ENCODE measurements around the gene IMPDH1.

IMPDH1 gene

DNA sequence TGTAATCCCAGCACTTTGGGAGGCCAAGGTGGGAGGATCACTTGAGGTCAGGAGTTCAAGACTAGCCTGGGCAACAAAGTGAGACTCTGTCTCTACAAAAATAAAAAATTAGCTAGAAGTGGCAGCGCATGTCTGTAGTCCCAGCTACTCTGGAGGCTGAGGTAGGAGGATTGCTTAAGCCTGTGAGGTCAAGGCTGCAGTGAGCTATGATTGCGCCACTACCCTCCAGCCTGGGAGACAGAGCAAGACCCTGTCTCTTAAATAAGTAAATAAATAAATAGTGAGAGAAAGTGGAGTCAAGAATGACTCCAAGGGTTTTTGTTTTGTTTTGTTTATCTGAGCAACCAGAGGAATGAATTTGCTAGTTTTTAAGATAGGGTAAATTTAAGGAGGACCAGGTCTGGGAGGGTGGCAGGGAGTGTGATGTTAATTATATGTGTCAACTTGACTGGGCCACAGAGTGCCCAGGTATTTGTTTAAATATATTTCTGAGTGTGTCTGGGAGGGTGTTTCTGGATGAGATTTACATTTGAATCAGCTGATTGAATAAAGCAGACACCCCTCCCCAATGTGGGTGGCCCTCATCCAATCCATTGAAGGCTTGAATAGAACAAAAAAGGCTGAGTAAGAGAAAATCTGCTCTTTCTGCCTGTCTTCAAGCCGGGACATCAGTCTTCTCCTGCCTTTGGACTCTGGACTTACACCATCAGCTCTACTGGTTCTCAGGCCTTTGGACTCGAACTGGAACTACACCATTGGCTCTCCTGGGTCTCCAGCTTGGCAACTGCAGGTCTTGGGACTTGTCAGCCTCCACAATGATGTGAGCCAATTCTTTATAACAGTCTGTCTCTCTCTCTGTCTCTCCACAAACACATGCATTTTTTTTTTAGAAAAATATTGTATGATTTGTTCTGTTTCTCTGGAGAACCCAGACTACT lies 23.5 kb downstream of the IMPDH1 start:
- no peak for DNase-seq

DNA sequence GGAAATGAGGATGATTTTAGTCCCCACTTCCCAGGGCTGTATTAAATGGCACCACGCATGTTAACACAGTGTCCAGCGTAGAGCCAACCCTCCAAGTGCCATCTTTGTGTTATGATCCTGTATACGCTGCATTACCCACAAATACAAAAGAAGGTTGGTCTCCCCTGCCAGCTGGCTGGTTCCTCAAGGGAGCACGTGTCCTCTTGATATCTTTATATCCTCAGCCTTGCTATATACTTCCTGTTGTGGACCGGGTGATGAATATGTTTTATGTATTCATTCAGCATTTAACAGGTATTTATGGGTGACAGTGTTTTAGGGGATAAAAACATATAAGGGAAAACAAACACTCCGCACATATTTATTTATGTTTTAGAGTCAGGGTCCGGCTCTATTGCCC lies 25.1 kb downstream of the IMPDH1 start:
- no peak for DNase-seq

DNA sequence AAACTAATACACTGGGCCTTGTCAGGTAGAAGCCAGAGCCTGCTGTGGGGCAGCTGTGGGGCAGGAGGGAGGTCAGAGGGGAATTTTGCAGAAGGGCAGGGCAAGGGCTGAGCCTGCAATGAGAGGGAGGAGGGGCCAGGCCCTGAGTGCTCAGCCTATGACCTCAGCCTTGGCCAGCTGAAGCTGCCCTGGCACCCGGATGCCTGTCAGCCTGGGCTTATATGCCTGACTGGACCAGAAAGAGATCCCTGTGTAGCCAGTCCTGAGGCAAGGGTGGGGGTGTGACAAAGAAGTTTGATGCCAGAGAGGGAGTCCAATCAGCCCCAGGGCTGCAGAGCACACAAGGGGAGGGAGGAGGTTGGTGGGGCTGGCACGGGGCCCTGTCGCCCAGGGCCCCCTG lies 26.0 kb downstream of the IMPDH1 start:
- DNase-seq, result no peak

DNA sequence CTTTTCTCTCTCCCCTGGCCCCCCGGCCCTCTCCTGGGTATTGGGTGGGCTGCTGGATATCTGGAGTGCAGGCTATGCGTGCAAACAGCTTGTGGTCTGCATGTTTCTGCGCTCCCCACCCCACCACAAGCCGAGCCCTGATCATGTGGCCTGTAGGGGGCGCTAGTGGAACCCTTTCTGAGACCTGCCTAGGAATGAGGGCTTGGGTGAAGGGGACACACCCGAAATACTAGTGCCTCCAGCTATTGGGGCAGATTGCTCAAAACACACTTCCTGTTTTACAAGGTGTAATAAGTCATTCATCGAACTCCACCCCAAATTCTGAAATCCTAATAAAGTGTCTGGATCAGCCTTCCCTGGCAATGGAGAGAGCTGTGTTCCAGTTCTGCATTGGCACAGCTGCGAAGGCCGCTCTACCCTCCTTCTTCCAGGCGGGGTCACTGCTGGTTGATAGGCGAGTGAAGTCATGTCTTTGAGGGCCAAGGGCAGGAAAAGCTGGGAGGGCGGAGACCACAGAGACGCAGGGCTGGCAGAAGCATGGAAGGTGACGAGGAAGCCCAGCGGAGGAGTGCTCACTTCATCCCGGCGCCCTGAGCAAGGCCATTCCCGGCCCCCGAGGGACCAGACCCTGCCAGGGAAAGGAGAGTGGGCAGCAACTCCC lies 28.5 kb downstream of the IMPDH1 start:
- DNase-seq, result peak; percentile 47

DNA sequence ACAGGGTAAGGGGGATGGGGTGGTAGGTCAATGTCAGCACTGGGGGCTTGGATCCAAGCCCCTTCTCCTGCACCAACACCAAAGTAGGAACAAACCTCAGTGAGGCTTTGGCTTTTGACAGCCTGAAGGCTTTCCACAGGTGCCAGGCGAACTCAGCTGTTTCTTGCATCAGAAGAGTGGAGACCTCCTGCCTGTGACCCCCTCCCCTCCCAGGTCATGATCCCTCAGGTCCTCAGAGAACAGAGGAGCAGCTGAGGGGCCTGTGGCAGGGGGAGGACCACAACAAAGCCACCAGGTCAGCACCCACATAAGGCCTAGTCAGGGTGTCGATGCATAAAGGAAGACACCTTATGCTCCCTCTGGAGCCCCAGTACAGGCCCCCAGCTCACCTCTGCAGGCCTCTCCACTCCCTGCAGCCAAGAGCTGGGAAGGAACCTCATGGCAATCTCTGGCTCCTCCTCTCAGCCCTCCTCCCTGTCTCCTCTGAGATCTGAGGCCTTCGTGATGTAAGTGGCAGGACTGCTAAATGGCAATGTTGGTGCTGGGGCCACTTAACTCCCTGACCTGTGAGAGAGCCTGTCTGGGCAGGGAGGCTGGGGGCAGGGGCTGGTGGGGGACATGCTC lies 29.2 kb downstream of the IMPDH1 start:
- DNase-seq, result no peak

DNA sequence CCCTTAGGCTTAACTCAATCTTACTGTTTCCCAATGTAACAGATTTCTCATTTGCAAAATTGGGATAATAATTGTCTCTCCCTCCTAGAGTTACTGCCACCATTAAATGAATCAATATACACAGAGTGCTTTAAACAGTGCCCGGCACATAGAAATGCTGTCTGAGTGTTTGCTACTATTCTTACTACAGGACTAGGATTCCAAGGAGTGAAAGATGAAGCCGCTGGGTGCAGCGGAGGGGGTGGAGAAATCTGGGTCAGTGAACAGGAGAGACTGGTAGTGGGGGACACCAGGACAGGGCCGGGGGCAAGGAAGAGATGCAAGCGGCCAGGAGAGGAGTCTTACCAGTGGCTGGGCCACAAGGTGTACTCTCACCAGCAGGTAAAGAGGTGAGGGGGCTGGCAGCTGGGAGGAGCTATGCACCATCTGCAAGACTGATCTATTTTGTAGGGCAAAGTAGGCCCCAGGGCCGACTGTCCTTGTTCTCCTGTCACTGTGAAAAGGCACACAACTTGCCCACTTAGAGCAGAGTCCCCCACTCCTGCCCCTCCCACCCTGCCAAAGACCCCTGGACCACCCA lies 29.8 kb downstream of the IMPDH1 start:
- DNase-seq, result no peak

DNA sequence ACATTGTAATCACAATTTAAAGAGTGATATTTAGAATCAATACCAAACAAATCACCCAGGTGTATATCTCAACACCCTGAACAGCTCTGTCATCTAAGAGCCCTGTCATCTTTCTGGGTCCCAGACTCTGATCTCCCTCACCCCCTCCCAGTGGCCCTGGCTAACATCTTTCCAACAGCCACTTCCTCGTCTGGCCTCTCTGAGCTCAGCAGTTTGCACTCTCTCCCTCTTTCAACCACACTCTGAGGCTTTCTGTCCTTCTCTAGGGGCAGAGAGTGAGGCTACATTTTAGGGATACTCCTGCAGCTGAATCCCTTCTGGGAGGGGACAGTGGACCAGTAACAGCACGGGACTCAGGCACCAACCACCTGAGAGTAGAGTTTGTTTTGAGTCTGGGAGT lies 31.1 kb downstream of the IMPDH1 start:
- DNase-seq, result no peak

DNA sequence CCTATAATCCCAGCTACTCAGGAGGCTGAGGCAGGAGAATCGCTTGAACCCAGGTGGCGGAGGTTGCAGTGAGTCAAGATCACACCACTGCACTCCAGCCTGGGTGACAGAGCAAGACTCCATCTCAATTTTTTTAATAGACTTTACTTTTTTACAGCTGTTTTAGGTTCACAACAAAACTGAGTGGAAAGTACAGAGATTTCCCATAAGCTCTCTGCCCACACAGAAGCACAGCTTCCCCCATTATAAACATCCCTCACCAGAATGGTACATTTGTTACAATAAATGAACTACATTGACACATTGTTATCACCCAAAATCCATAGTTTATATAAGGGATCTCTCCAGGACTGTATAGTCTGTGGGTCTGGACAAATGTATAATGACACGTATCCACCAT lies 33.7 kb downstream of the IMPDH1 start:
- DNase-seq, result no peak

DNA sequence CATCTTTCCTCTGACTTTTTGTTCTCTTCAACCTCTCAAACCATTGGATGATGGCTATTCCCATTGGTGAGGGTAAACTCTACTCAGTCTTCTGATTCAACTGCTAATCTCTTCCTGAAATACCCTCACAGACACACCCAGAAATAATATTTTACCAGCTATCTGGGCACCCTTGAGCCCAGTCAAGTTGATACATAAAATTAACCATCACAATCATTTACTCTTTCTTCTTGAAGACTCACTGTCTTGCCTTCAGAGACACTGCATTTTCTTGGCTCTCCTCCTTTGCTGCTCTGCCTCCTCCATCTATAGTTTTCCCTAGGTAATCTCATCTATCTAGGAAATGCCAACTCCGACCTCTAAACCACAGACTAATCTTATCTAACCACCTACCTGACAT lies 35.7 kb downstream of the IMPDH1 start:
- DNase-seq, result no peak

DNA sequence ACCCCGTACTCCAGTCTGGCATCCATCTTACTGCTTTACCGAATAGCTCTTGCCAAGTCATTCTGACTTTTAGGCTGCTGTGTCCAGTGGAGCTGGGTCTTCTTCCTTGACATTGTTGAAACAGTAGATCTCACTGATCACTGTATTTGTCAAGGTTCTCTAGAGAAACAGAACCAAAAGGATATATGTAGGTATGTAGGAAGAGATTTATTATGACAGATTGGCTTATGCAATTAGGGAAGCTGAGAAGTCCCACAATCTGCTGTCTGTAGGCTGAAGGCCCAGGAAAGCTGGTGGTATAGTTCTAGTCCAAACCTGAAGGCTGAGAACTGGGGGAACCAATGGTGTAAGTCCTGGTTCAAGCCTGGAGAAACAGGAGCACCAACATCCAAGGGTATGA lies 36.2 kb downstream of the IMPDH1 start:
- DNase-seq, result no peak

DNA sequence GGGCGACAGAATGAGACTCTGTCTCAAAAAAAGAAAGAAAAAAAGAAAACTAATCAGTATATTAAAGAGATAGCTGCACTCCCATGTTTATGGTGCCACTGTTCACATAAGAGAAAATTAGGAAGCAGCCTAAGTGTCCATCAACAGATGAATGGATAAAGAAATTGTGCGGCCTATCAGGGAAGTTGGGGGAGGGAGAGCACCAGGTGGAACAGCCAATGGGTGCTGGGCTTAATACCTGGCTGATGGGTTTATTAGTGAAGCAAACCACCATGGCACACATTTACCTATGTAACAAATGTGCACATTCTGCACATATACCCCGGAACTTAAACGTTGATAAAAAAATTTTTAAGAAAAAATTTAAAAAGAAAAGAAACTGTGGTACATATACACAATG lies 39.3 kb downstream of the IMPDH1 start:
- no peak for DNase-seq

DNA sequence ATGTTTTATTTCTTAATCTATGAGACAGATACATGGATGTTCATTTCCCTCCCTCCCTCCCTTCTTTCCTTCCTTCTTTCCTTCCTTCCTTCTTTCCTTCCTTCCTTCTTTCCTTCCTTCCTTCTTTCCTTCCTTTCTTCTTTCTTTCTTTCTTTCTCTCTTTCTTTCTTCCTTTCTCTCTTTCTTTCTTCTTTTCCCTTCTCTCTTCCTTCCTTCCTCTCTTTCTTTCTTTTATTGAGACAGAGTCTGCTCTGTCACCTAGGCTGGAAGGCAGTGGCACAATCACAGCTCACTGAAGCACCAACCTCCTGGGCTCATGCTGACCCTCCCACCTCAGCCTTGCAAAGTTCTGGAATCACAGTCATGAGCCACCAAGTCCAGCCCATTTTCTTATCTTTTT lies 42.8 kb downstream of the IMPDH1 start:
- DNase-seq, result no peak

DNA sequence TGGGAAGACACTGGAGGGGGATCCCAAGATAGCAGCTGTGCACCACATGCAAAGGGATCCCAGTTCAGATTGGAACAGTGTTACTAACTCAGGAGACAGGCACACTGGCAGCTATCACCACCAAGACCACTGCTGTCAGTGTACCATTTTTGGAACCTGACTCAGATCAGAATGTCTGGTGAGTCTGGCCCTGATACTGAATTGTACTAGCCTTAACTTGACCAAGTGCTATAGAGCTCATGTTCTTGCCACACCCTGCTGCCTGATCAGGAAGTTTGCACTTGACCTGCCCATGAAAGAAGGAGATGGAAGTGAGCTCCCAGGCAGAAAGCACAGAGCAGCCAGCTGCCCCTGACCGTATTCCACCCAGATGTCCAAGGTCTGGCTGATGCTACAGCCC lies 43.5 kb downstream of the IMPDH1 start:
- no peak for DNase-seq

DNA sequence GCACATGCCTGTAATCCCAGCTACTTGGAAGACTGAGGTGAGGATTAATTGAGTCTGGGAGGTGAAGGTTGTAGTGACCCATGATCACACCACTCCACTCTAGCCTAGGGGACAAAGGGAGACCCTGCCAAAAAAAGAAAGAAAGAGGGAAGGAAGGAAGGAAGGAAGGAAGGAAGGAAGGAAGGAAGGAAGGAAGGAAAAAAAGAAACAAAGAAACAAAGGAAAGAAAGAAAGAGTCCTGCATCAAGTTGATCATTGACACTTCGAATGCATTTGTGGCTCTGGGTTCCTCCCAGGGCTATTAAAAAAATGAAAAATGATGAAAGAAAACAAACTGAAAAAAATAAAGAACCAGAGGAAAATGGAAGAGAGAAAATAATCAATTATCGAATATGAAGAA lies 44.4 kb downstream of the IMPDH1 start:
- DNase-seq, result no peak

DNA sequence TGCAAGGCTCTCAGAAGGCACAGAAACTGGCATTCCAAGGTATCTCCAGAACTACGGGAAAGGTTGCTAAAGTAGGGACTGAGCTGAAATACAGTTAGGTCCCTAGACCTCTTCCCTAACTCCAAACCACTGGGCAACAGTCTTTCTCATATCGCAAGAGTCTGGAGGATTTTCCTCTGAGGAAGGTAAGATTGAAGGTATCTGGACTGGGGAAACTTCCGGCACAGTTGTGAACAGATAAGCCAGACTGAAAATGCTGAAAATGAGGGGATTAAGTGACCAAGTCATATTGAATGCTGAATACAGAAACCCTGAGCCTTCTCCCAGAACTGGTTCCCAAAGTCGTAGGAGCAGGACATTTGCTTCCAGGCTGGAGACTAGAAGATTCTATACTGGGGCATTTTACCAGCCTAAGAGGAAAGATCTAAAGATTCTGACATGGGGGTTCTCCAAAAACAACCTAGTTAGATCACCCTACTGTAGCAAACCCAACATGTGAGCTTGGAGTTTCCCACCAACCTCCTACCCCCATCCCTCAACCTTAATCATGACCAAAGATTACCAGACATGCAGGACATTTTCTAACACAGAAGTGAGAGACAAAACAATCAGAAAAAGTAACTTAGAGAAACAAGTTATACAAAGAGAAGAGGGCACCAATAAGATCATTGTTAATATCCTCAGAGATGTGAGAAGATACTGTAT lies 45.5 kb downstream of the IMPDH1 start:
- no peak for DNase-seq

DNA sequence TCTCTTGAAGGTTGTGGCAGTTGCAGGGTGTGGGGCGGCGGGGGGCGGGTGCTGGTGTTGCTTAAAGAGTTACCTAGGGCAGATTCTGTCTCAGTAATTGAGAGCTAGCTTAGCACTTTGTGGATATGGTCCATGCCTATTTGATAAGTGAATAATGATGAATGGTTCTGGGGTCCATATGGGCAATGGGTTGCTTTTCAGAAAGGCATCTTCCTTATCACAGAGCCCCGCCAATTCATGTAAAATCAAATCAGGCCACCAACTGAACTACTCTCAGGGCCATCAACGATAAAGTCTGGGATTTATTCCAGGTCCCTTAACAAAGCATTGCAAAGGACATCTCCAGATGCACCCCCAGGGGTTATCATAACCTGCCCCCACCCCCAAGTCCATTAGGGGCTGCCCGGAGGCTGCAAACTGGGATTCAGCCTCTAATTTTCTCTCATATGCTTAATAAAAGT lies 46.5 kb downstream of the IMPDH1 start:
- no peak for DNase-seq

DNA sequence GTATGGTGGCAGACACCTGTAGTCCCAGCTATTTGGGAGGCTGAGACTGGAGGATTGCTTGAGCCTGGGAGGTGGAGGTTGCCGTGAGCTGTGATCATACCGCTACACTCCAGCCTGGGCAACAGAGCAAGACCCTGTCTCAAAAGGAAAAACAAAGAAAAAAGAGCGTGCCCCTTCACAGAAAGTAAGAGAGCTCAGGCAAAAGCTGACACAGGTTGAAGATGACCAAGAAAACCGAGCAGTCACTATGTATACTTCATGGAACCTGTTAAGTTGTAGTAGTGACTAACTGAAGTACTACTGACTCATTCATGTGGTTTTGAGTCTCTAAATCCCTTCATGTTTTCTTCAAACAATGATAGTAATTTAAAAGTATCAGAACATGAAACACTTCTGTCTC lies 47.1 kb downstream of the IMPDH1 start:
- peak; percentile 41 for DNase-seq

DNA sequence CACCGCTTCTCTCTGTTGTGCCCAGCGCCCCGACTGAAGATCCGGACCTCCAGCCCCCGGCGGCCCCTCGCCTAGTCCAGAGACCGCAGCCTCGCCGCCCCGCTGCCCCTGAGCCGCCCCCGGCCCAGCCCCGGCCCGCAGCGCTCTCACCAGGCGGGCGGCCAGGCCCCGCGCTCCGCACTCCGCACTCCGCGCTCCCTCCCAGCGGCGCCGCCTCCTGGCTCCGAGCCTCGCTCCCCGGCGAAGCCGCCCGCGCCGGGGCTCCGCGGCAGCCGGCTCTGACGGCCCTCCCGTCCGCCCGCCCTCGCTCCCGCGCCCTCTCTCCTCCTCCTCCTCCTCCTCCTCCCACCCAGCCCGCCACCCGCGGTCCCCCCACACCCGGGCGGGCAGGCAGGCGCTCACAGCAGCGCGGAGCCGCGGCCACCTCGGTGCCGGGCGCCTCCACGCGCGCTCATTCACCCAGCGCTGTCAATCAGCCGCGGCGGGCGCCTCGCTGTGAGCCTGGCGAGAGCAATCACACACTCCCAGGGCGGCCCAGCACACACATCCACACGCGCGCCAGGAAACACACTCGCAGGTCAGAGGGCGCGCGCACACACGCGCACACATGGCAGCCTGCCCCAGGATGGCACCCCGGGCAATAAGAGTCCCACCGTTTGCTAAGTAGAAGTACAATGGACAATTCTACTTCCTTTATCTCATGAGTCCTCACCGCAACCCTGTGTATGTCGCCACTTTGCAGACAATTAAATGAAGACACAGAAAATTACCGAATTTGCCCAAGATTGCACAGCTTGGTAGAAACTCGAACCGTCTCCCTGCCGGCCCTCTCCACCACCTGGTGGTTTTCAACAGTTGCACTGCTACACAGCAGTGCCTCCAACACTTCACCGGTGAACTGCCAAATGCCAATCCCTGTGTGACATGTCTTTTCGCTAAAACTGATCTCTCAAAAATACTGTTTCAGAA lies 48.1 kb downstream of the IMPDH1 start, which contains the start of gene PRRT4:
Gene PRRT4, minus strand, starts transcription at position 280 of the 969 bp plus-strand sequence.
- peak; percentile 38 for DNase-seq

DNA sequence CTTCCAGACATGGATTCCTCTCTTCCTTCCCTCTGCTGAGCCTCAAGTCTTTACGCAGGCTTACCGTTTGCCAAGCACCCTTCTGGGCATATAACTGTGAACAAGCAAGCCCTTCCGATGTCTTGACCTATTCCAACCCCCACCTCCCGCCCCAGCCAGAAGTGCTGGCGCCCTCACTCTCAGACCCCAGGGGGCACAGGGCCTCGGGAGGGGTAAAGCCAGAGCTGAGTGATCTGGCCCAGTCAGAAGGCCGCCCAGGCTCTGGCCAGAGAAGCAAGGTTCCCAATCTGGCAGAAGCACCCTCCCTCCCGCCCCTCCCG lies 49.5 kb downstream of the IMPDH1 start:
- DNase-seq, result no peak

DNA sequence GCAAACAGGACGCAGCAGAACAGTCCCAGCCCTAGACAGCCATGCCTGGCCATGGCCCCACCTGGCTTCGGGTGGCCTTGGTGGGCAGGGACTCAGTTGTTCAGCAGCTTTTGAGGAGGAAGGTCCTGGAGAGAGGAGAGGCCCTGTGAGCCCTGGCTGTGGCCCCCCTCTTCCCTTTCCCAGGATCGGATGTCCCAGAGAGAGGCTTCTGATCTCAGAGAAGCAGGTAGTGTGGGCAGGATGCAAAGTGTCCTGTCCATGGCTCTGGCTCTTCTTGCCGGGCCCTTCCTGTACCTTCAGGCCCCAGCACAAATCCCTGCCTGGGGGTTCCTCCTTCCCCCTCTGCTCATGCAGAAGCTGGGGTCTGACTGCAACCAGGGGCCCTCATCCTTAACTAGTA lies 49.8 kb downstream of the IMPDH1 start:
- DNase-seq, result no peak

DNA sequence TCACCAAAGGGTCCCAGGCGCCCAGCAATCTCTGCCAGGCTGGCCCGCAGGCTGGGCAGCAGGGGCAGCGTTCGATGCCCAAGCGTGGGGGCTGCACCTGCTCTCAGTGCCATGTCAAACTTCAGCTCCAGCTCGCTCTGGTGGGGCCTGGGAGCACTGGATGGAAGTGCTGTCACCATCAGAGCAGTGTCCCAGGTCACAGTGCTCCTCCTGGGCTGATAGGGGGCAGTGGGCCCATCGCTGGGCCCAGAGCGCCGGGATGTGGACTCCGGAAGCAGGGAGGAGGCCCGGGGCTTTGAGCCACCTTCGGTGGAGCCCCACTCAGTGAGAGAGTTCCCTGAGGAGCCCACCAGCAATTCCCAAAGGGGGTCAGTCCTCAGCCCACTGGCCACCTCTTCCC lies 50.4 kb downstream of the IMPDH1 start:
- no peak for DNase-seq

DNA sequence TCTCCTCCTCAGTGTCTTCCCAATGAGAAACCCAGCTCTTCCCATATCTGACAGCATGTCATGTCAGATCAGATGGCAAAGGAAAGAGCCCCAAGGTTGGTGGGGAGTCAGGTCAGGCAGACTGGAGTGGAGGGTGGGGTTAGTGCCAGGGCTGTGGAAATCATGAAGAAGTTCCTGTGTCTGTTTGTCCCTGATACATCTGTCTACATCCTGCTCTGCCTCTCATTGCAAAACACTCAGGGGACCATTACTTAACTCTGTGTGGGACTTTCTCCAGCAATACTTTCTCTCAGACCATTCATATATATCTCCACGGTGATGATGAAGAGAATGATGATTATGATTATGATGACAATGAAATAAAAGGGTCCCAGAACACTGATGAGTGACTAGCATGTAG lies 51.5 kb downstream of the IMPDH1 start:
- DNase-seq, result no peak
